IMR-90 (cell line): ENCODE results near the gene KIAA0825. TPM values are rescaled to one million over a fixed set of nuclear protein-coding genes. Genes with fewer than 3 reads are reported as not detected.
"Not testable (repeated sequence)": the region's sequence is repeated elsewhere in the genome, so short reads cannot be mapped to it uniquely, and the experiment has no call there.

Source experiments
- ATAC-seq: fragments of 200-7000 bp; cut with Tn5 transposase; 2 replicates; pipeline ENCODE4 v1.9.1; 2020; ENCODE audit warnings: low read depth, mild to moderate bottlenecking, moderate library complexity
- BruUV-seq: library from RNA; stranded (reverse); fragments of 400-500 nt; replicated peaks from 2 replicates; lab custom pipeline; 2021; lab: Mats Ljungman, UMichigan
- CTCF ChIA-PET: fragments of 300-600 bp; formaldehyde crosslinking; extraction: SDS; loops from one replicate; lab custom pipeline; 2021; ENCODE audit warnings: antibody characterized with exemption; lab: Yijun Ruan, JAX
- POLR2A ChIA-PET: fragments of 300-600 bp; sonication (Branson Sonifier 250); formaldehyde crosslinking; loops from one replicate; lab custom pipeline; 2022; ENCODE audit warnings: antibody characterized with exemption; ENCODE audit not compliant: unreplicated experiment; lab: Charles Lee
- DNase-seq: peaks from one replicate; pipeline ENCODE4 v3.0.0; 2013
- H2AFZ ChIP-seq: replicated peaks from 2 replicates; pipeline ENCODE3; 2013; ENCODE audit warnings: low read length, mild to moderate bottlenecking; ENCODE audit not compliant: poor library complexity
- H2AK5ac ChIP-seq: 2 replicates; pipeline ENCODE4 v1.6.1; 2013; ENCODE audit warnings: low read depth, low read length, inconsistent platforms
- H2AK9ac ChIP-seq: replicated peaks from 2 replicates; pipeline ENCODE3; 2013; ENCODE audit warnings: mild to moderate bottlenecking, low read depth, low read length, moderate library complexity; ENCODE audit not compliant: poor library complexity
- H2BK120ac ChIP-seq: 2 replicates; pipeline ENCODE4 v1.6.1; 2013; ENCODE audit warnings: low read depth, low read length, inconsistent platforms
- H2BK15ac ChIP-seq: 3 replicates; pipeline ENCODE4 v1.6.1; 2013; ENCODE audit warnings: low read depth, low read length, inconsistent platforms
- H2BK20ac ChIP-seq: 2 replicates; pipeline ENCODE4 v1.6.1; 2013; ENCODE audit warnings: low read depth, mild to moderate bottlenecking, inconsistent platforms, low read length, moderate library complexity
- H2BK5ac ChIP-seq: 2 replicates; pipeline ENCODE4 v1.6.1; 2013; ENCODE audit warnings: mild to moderate bottlenecking, low read depth, low read length, inconsistent platforms; ENCODE audit not compliant: poor library complexity, severe bottlenecking
- H3K14ac ChIP-seq: replicated peaks from 2 replicates; pipeline ENCODE4 v1.6.1; 2013; ENCODE audit warnings: low read depth, low read length, inconsistent platforms
- H3K18ac ChIP-seq: 2 replicates; pipeline ENCODE4 v1.6.1; 2013; ENCODE audit warnings: low read depth, low read length, control low read depth
- H3K23ac ChIP-seq: 2 replicates; pipeline ENCODE4 v1.6.1; 2013; ENCODE audit warnings: low read depth, low read length, inconsistent platforms
- H3K27ac ChIP-seq: 2 replicates; pipeline ENCODE4 v1.5.1; 2013; ENCODE audit warnings: mild to moderate bottlenecking, control low read depth, low read length; ENCODE audit not compliant: insufficient read depth
- H3K27me3 ChIP-seq: 2 replicates; pipeline ENCODE4 v1.6.1; 2013; ENCODE audit warnings: low read length; ENCODE audit not compliant: control insufficient read depth, insufficient read depth
- H3K36me3 ChIP-seq: 2 replicates; pipeline ENCODE4 v1.6.1; 2013; ENCODE audit warnings: low read length, mixed read lengths; ENCODE audit not compliant: control insufficient read depth, insufficient read depth
- H3K4ac ChIP-seq: 2 replicates; pipeline ENCODE4 v1.6.1; 2013; ENCODE audit warnings: low read depth, low read length, inconsistent platforms
- H3K4me1 ChIP-seq: 2 replicates; pipeline ENCODE4 v1.6.1; 2013; ENCODE audit warnings: low read length, mixed read lengths; ENCODE audit not compliant: control insufficient read depth, insufficient read depth
- H3K4me2 ChIP-seq: 2 replicates; pipeline ENCODE4 v1.6.1; 2013; ENCODE audit warnings: low read depth, mild to moderate bottlenecking, control low read depth, low read length, moderate library complexity
- H3K4me3 ChIP-seq: 2 replicates; pipeline ENCODE4 v1.5.1; 2013; ENCODE audit warnings: low read depth, mild to moderate bottlenecking, control low read depth, low read length, moderate library complexity; ENCODE audit not compliant: insufficient read depth
- H3K56ac ChIP-seq: 2 replicates; pipeline ENCODE4 v1.6.1; 2013; ENCODE audit warnings: low read length, inconsistent platforms; ENCODE audit not compliant: insufficient read depth; ENCODE audit errors: extremely low read depth
- H3K79me1 ChIP-seq, 2 experiments: 2 replicates each; pipeline ENCODE4 v1.6.1; 2013; ENCODE audit warnings: low read length in 2 of 2, inconsistent platforms in 1 of 2, low read depth in 1 of 2
- H3K9ac ChIP-seq: 2 replicates; pipeline ENCODE4 v1.6.1; 2013; ENCODE audit warnings: low read depth, low read length, control low read depth
- H3K9me1 ChIP-seq: 2 replicates; pipeline ENCODE4 v1.6.1; 2013; ENCODE audit warnings: low read length, inconsistent platforms; ENCODE audit not compliant: insufficient read depth
- H3K9me3 ChIP-seq: 2 replicates; pipeline ENCODE4 v1.6.1; 2013; ENCODE audit warnings: low read length; ENCODE audit not compliant: control insufficient read depth, insufficient read depth
- H4K20me1 ChIP-seq: 2 replicates; pipeline ENCODE4 v1.6.1; 2013; ENCODE audit warnings: low read length, inconsistent platforms; ENCODE audit not compliant: insufficient read depth
- H4K5ac ChIP-seq: 2 replicates; pipeline ENCODE4 v1.6.1; 2013; ENCODE audit warnings: mild to moderate bottlenecking, low read depth, low read length, control low read depth
- H4K8ac ChIP-seq, 2 experiments: 2 replicates each; pipeline ENCODE4 v1.6.1; 2013; ENCODE audit warnings: low read depth in 2 of 2, low read length in 2 of 2, control low read depth in 1 of 2, inconsistent platforms in 1 of 2
- H4K91ac ChIP-seq: 2 replicates; pipeline ENCODE4 v1.6.1; 2013; ENCODE audit warnings: low read depth, low read length, inconsistent platforms; ENCODE audit not compliant: insufficient read depth
- CEBPB ChIP-seq: IDR thresholded peaks from 2 replicates; pipeline ENCODE4 v1.6.1; 2012; ENCODE audit warnings: low read depth, low read length, improper control_type of control experiment
- ELK1 ChIP-seq: fragments of 150-350 bp; IDR thresholded peaks from 2 replicates; pipeline ENCODE4 v1.6.1; 2016; ENCODE audit warnings: low read depth, mild to moderate bottlenecking, low read length, moderate library complexity, borderline replicate concordance
- FOS ChIP-seq: fragments of 150-350 bp; IDR thresholded peaks from 2 replicates; pipeline ENCODE4 v1.6.1; 2016; ENCODE audit warnings: low read depth, low read length
- MAFK ChIP-seq: IDR thresholded peaks from 2 replicates; pipeline ENCODE4 v1.6.1; 2012; ENCODE audit warnings: low read depth, low read length, improper control_type of control experiment
- MXI1 ChIP-seq: IDR thresholded peaks from 2 replicates; pipeline ENCODE4 v1.6.1; 2012; ENCODE audit warnings: low read depth, mild to moderate bottlenecking, low read length, moderate library complexity, borderline replicate concordance
- RAD21 ChIP-seq: IDR thresholded peaks from 2 replicates; pipeline ENCODE4 v1.6.1; 2012; ENCODE audit warnings: low read length, improper control_type of control experiment
- RFX5 ChIP-seq: IDR thresholded peaks from 2 replicates; pipeline ENCODE4 v1.8.0; 2012; ENCODE audit warnings: low read depth, mild to moderate bottlenecking, low read length, moderate library complexity
- WGBS, 2 experiments: methylation state at CpG; one replicate each; pipeline versions ENCODE4 v1.1.5 to v1.1.7; 2013; ENCODE audit warnings: missing lambda C conversion rate in 2 of 2; ENCODE audit not compliant: insufficient read length in 1 of 2; ENCODE audit errors: extremely low coverage in 2 of 2; 5-methylcytosine and 5-hydroxymethylcytosine counted together
- dilution Hi-C: fragments of 300-500 bp; cut with HindIII; formaldehyde crosslinking; loops from one replicate; pipeline ENCODE4 v1.14.3; 2018; ENCODE audit warnings: low sequenced_read_pairs; ENCODE audit not compliant: unreplicated experiment
- in situ Hi-C: fragments of 300-500 bp; cut with MboI; formaldehyde crosslinking; loops from 3 replicates; pipeline ENCODE4 v1.14.3; 2019; ENCODE audit warnings: low sequenced_read_pairs, inconsistent platforms, mixed read lengths
- intact Hi-C: fragments of 100-400 bp; cut with micrococcal nuclease; formaldehyde crosslinking; loops from 2 replicates; pipeline ENCODE4 v1.10.0; 2022
- polyA plus RNA-seq, 3 experiments: library from polyadenylated mRNA; depleted of rRNA; stranded (reverse); fragments of >200 nt; gene quantifications; 2 replicates each; pipeline ENCODE4 v1.2.3, GENCODE V29; 2012; ENCODE audit warnings: low replicate concordance in 1 of 3
- total RNA-seq: library from RNA; depleted of rRNA; stranded (reverse); fragments of >200 nt; gene quantifications from 2 replicates; pipeline ENCODE4 v1.2.3, GENCODE V29; 2012

The KIAA0825 gene
- total and polyA plus RNA-seq, 2 of the 4 experiments (the other 2 are of a cell fraction) = 0.46 to 1.8 TPM

GRCh38 chr5:94173100-94173499 lies 445.3 kb downstream of the KIAA0825 start:
- Histone ChIP-seq H3K56ac (no peak overlapping the region), H3K27ac (no peak overlapping the region), H2BK20ac (no peak overlapping the region), H4K91ac (no peak overlapping the region), H3K4me2 (no peak overlapping the region), H2BK15ac (no peak overlapping the region), H3K4me3 (no peak overlapping the region), H4K5ac (no peak overlapping the region), H2AK9ac (no peak overlapping the region), H3K4me1 (peaks cover 3% of the 10 kb centered on the region; the same call in 1 of the 2 replicates), H2AK5ac (no peak overlapping the region), H3K27me3 (no peaks in the 10 kb centered on the region), H3K9me1 (no peaks in the 10 kb centered on the region), H2AFZ (no peak overlapping the region), H3K23ac (no peak overlapping the region), H2BK5ac (no peak overlapping the region), H3K9ac (no peak overlapping the region), H4K20me1 (no peaks in the 10 kb centered on the region), H3K79me1 (no peaks in the 10 kb centered on the region), H2BK120ac (no peak overlapping the region), H3K9me3 (no peaks in the 10 kb centered on the region), H4K8ac (no peak overlapping the region), H3K4ac (no peak overlapping the region), H3K18ac (peak overlapping the region; percentile 57; the same call in 1 of the 2 replicates), H3K14ac (no peak overlapping the region), H3K36me3 (no peaks in the 10 kb centered on the region)
- WGBS, 2 experiments = no CpG with 5 or more reads among the region's 1 CpG
- CTCF ChIA-PET = interaction anchor here (0.6 kb wide), 1 partner anchor 9 kb away, joined by 4 read pairs; no protein-coding TSS in a partner anchor
- no TSS peak for BruUV-seq
- in situ Hi-C loops (no loop called here), intact Hi-C loops (loop anchor here (10.0 kb wide), 2 partner anchors 442 to 522 kb away; partner anchors contain the start of genes KIAA0825 and SLF1), dilution Hi-C loops (no loop called here)
- DNase-seq (no peak), ATAC-seq (no peak)
- TF ChIP-seq CEBPB (peak; percentile 86), FOS (no peak), RAD21 (no peak), ELK1 (no peak), MAFK (no peak), RFX5 (no peak), MXI1 (no peak)
- POLR2A ChIA-PET = no interaction called here

- WGBS, 2 experiments = no CpG with 5 or more reads among the region's 3 CpGs
- H4K20me1 ChIP-seq, H3K18ac ChIP-seq, H3K36me3 ChIP-seq, H3K4me2 ChIP-seq, H4K5ac ChIP-seq, POLR2A ChIA-PET, H3K27ac ChIP-seq, H3K9me1 ChIP-seq, H2AFZ ChIP-seq, H2BK15ac ChIP-seq, H2BK5ac ChIP-seq, CTCF ChIA-PET, dilution Hi-C loops, H3K9me3 ChIP-seq, DNase-seq, H3K56ac ChIP-seq, BruUV-seq, H2AK5ac ChIP-seq, H4K91ac ChIP-seq, H3K4me1 ChIP-seq, H3K14ac ChIP-seq, H3K79me1 ChIP-seq, in situ Hi-C loops, H4K8ac ChIP-seq, H3K9ac ChIP-seq, H3K27me3 ChIP-seq, H3K23ac ChIP-seq, H3K4me3 ChIP-seq, H2BK20ac ChIP-seq, H2BK120ac ChIP-seq, H2AK9ac ChIP-seq, H3K4ac ChIP-seq, ATAC-seq: not testable (repeated sequence)
- intact Hi-C loops = loop anchor here (10.0 kb wide), 2 partner anchors 444 to 524 kb away; partner anchors contain the start of genes KIAA0825 and SLF1
These were observed 447.3 kb downstream of the KIAA0825 start for GRCh38 chr5:94171070-94171469.
